HUES6 (cell line): Measurements from ENCODE around the gene CFAP20DC.
"Not testable (repeated sequence)": the region's sequence is repeated elsewhere in the genome, so short reads cannot be mapped to it uniquely, and the experiment has no call there.

Experiments
- H3K27ac ChIP-seq: 2 replicates; pipeline ENCODE4 v1.7.0; 2013; ENCODE audit warnings: low read depth, mild to moderate bottlenecking, low read length, inconsistent platforms
- H3K27me3 ChIP-seq: 2 replicates; pipeline ENCODE4 v1.6.1; 2013; ENCODE audit warnings: low read length; ENCODE audit not compliant: control insufficient read depth, insufficient read depth
- H3K36me3 ChIP-seq: 2 replicates; pipeline ENCODE4 v1.6.1; 2013; ENCODE audit warnings: low read length; ENCODE audit not compliant: control insufficient read depth, insufficient read depth
- H3K4me1 ChIP-seq: 2 replicates; pipeline ENCODE4 v1.6.1; 2013; ENCODE audit warnings: low read length; ENCODE audit not compliant: control insufficient read depth, insufficient read depth
- H3K4me3 ChIP-seq: 2 replicates; pipeline ENCODE4 v1.5.1; 2013; ENCODE audit warnings: low read depth, low read length
- H3K9ac ChIP-seq: one replicate; pipeline ENCODE4 v1.6.1; 2013; ENCODE audit warnings: mild to moderate bottlenecking, low read length
- H3K9me3 ChIP-seq: 2 replicates; pipeline ENCODE4 v1.6.1; 2013; ENCODE audit warnings: low read depth, low read length; ENCODE audit not compliant: control insufficient read depth, insufficient read depth

The CFAP20DC gene

GRCh38 chr3:58722561-58722960 lies 327.3 kb downstream of the CFAP20DC start:
- Histone ChIP-seq H3K27me3 (no peaks in the 10 kb centered on the region), H3K9me3 (no peaks in the 10 kb centered on the region)

GRCh38 chr3:58720526-58720925 lies 329.3 kb downstream of the CFAP20DC start:
- H3K27ac ChIP-seq, result no peak overlapping the region
- H3K4me3 ChIP-seq, result no peak overlapping the region
- H3K27me3 ChIP-seq, result no peaks in the 10 kb centered on the region
- no peaks in the 10 kb centered on the region for H3K36me3 ChIP-seq
- H3K9ac ChIP-seq, result no peak overlapping the region
- H3K9me3 ChIP-seq, result no peaks in the 10 kb centered on the region
- H3K4me1 ChIP-seq, result no peaks in the 10 kb centered on the region

More at GRCh38 chr3:58722561-58722960, 327.3 kb downstream of the CFAP20DC start:
- Histone ChIP-seq H3K36me3 (no peaks in the 10 kb centered on the region), H3K27ac (no peak overlapping the region), H3K9ac (no peak overlapping the region), H3K4me3 (no peak overlapping the region), H3K4me1 (no peaks in the 10 kb centered on the region)

GRCh38 chr3:58719684-58720083 lies 330.1 kb downstream of the CFAP20DC start:
- Histone ChIP-seq H3K27me3 (no peaks in the 10 kb centered on the region), H3K9ac (no peak overlapping the region), H3K4me3 (no peak overlapping the region), H3K27ac (no peak overlapping the region), H3K36me3 (no peaks in the 10 kb centered on the region), H3K4me1 (no peaks in the 10 kb centered on the region), H3K9me3 (no peaks in the 10 kb centered on the region)

- no peak overlapping the region for H3K4me3 ChIP-seq
- no peak overlapping the region for H3K27ac ChIP-seq
- H3K9ac ChIP-seq, result no peak overlapping the region
- no peaks in the 10 kb centered on the region for H3K4me1 ChIP-seq
- no peaks in the 10 kb centered on the region for H3K36me3 ChIP-seq
- no peaks in the 10 kb centered on the region for H3K9me3 ChIP-seq
- H3K27me3 ChIP-seq, result no peaks in the 10 kb centered on the region
Measured at GRCh38 chr3:58713715-58714401, 336.0 kb downstream of the CFAP20DC start.

GRCh38 chr3:58711871-58712270 lies 338.0 kb downstream of the CFAP20DC start:
- H3K4me3 ChIP-seq, result no peak overlapping the region
- H3K9ac ChIP-seq, result no peak overlapping the region
- H3K4me1 ChIP-seq, result no peaks in the 10 kb centered on the region
- H3K27me3 ChIP-seq, result no peaks in the 10 kb centered on the region
- H3K9me3 ChIP-seq, result no peaks in the 10 kb centered on the region
- no peak overlapping the region for H3K27ac ChIP-seq
- H3K36me3 ChIP-seq, result no peaks in the 10 kb centered on the region

- not testable (repeated sequence) for H3K4me3 ChIP-seq, H3K36me3 ChIP-seq, H3K9me3 ChIP-seq, H3K27me3 ChIP-seq, H3K4me1 ChIP-seq, H3K27ac ChIP-seq, H3K9ac ChIP-seq
Measured at GRCh38 chr3:58708983-58709382, 340.8 kb downstream of the CFAP20DC start.

- Histone ChIP-seq H3K27ac (no peak overlapping the region), H3K4me1 (no peaks in the 10 kb centered on the region), H3K9me3 (no peaks in the 10 kb centered on the region), H3K4me3 (no peak overlapping the region), H3K9ac (no peak overlapping the region), H3K27me3 (no peaks in the 10 kb centered on the region), H3K36me3 (no peaks in the 10 kb centered on the region)
Measured at GRCh38 chr3:58708116-58708791, 341.6 kb downstream of the CFAP20DC start.

GRCh38 chr3:58707390-58707930 lies 342.4 kb downstream of the CFAP20DC start:
- no peak overlapping the region for H3K27ac ChIP-seq
- H3K9ac ChIP-seq, result no peak overlapping the region
- no peak overlapping the region for H3K4me3 ChIP-seq
- H3K9me3 ChIP-seq, result no peaks in the 10 kb centered on the region
- no peaks in the 10 kb centered on the region for H3K27me3 ChIP-seq
- no peaks in the 10 kb centered on the region for H3K4me1 ChIP-seq
- no peaks in the 10 kb centered on the region for H3K36me3 ChIP-seq

- Histone ChIP-seq H3K4me1 (no peaks in the 10 kb centered on the region), H3K9ac (no peak overlapping the region), H3K9me3 (no peaks in the 10 kb centered on the region), H3K36me3 (no peaks in the 10 kb centered on the region), H3K27ac (no peak overlapping the region), H3K4me3 (no peak overlapping the region), H3K27me3 (no peaks in the 10 kb centered on the region)
Measured at GRCh38 chr3:58706395-58707167, 343.2 kb downstream of the CFAP20DC start.

GRCh38 chr3:58704745-58705144 lies 345.1 kb downstream of the CFAP20DC start:
- H3K36me3 ChIP-seq, result no peaks in the 10 kb centered on the region
- no peaks in the 10 kb centered on the region for H3K9me3 ChIP-seq
- no peak overlapping the region for H3K27ac ChIP-seq
- no peaks in the 10 kb centered on the region for H3K27me3 ChIP-seq
- H3K4me3 ChIP-seq, result no peak overlapping the region
- no peak overlapping the region for H3K9ac ChIP-seq
- H3K4me1 ChIP-seq, result no peaks in the 10 kb centered on the region

GRCh38 chr3:58704304-58704703 lies 345.5 kb downstream of the CFAP20DC start:
- not testable (repeated sequence) for H3K9me3 ChIP-seq, H3K27ac ChIP-seq, H3K4me3 ChIP-seq, H3K27me3 ChIP-seq, H3K36me3 ChIP-seq, H3K9ac ChIP-seq, H3K4me1 ChIP-seq
